Left cardiac atrium (tissue), 4 donors: Measurements from ENCODE around the gene KCNJ10. TPM values are rescaled to one million over a fixed set of nuclear protein-coding genes. Genes with fewer than 3 reads are reported as not detected.
"Not testable (repeated sequence)": the region's sequence is repeated elsewhere in the genome, so short reads cannot be mapped to it uniquely, and the experiment has no call there.

Source experiments
- ATAC-seq, 2 donors: fragments of 200-7000 bp; cut with Tn5 transposase; one replicate each; pipeline ENCODE4 v1.9.1; 2020; ENCODE audit warnings: mild to moderate bottlenecking in 2 of 2, moderate library complexity in 2 of 2
- DNase-seq: peaks from one replicate; pipeline ENCODE4 v3.0.0-alpha.2; 2020
- intact Hi-C, 2 donors: fragments of 100-400 bp; cut with DNase I; formaldehyde crosslinking; loops; one replicate each; pipeline versions ENCODE4 v1.14.1 to v1.15.1; 2022 to 2023
- long read RNA-seq: library from polyadenylated mRNA; unstranded; transcript quantifications from one replicate; pipeline ENCODE4 v2.0.0, GENCODE V29; 2021
- total RNA-seq, 2 donors: library from RNA; stranded (reverse); fragmentation: NEBNext Ultra II Directional; extraction: Animal tissue kit (Norgen Biotek cat#: 25700); gene quantifications; one replicate each; pipeline ENCODE4 v1.2.1, GENCODE V29; 2021
- donor health status: DM: no; HTN: yes; CAD: no.
- donor health status: DM: no; HTN: yes; CAD: no; lungs with severe emphysema.
- donor health status: DM: yes; HTN: yes; CAD: no.
- donor health status: Dilated cardiomyopathy.

KCNJ10 gene
- under 1 TPM; 0.05 to 0.15 TPM for total RNA-seq
- long read RNA-seq, partial matches to known transcripts: 0 of 1 reads
- long read RNA-seq, other reads (novel, unspliced or antisense): 1 of 1 reads

GRCh38 chr1:160069460-160070231, at the start of gene KCNJ10:
TSS of gene KCNJ10 (minus strand) at chr1:160070160. CDS start at chr1:160042532, 27,628 bp downstream.
- ATAC-seq (peak in 1 of 2 donors; percentile 76), DNase-seq (no peak)
- intact Hi-C loops: no loop called here

- ATAC-seq (no peak), DNase-seq (no peak)
- intact Hi-C loops: no loop called here
Measured at GRCh38 chr1:160118928-160119327, 49.0 kb upstream of the KCNJ10 start.

GRCh38 chr1:160117709-160118183, 47.8 kb upstream of the KCNJ10 start:
- intact Hi-C loops: no loop called here
- DNase-seq: no peak
- peak; percentile 68 to 73 for ATAC-seq

- no peak for DNase-seq
- intact Hi-C loops: no loop called here
- no peak for ATAC-seq
Measured at GRCh38 chr1:160117300-160117699, 47.3 kb upstream of the KCNJ10 start.

- ATAC-seq: peak; percentile 35 to 44
- intact Hi-C loops: no loop called here
- DNase-seq: no peak
Measured at GRCh38 chr1:160116283-160117147, 46.6 kb upstream of the KCNJ10 start.

- intact Hi-C loops: no loop called here
- ATAC-seq (peak; percentile 65 to 66), DNase-seq (no peak)
Measured at GRCh38 chr1:160115545-160116282, 45.8 kb upstream of the KCNJ10 start, which contains the start of gene ATP1A2. TSS of gene ATP1A2 (plus strand) at chr1:160115759. CDS start at chr1:160115862, 103 bp downstream.

- intact Hi-C loops: no loop called here
Measured at GRCh38 chr1:160114085-160114484, 44.1 kb upstream of the KCNJ10 start.

GRCh38 chr1:160113407-160113806, 43.4 kb upstream of the KCNJ10 start:
- DNase-seq (no peak), ATAC-seq (no peak)
- intact Hi-C loops: loop anchor here in 1 of 2 donors (1.0 kb wide), 1 partner anchor 78 kb away; no protein-coding TSS in a partner anchor

More at GRCh38 chr1:160114085-160114484, 44.1 kb upstream of the KCNJ10 start:
- DNase-seq (no peak), ATAC-seq (peak in 1 of 2 donors; percentile 25)

GRCh38 chr1:160112357-160112756, 42.4 kb upstream of the KCNJ10 start:
- intact Hi-C loops: no loop called here
- no peak for DNase-seq
- ATAC-seq: no peak

GRCh38 chr1:160111462-160111861, 41.5 kb upstream of the KCNJ10 start:
- intact Hi-C loops, DNase-seq, ATAC-seq: not testable (repeated sequence)

GRCh38 chr1:160109686-160110085, 39.7 kb upstream of the KCNJ10 start:
- ATAC-seq: no peak
- intact Hi-C loops: no loop called here
- no peak for DNase-seq

GRCh38 chr1:160108888-160109662, 39.1 kb upstream of the KCNJ10 start:
- intact Hi-C loops: no loop called here
- peak; percentile 4 to 7 for ATAC-seq
- DNase-seq: no peak

GRCh38 chr1:160107512-160107911, 37.6 kb upstream of the KCNJ10 start:
- DNase-seq (no peak), ATAC-seq (no peak)
- intact Hi-C loops: no loop called here

GRCh38 chr1:160105155-160105554, 35.2 kb upstream of the KCNJ10 start:
- no peak for DNase-seq
- ATAC-seq: no peak
- intact Hi-C loops: no loop called here

- intact Hi-C loops: loop anchor here in 1 of 2 donors (5.0 kb wide), 1 partner anchor 148 kb away; no protein-coding TSS in a partner anchor
- DNase-seq: no peak
- ATAC-seq: no peak
Measured at GRCh38 chr1:160104486-160104885, 34.5 kb upstream of the KCNJ10 start.

GRCh38 chr1:160103658-160104408, 33.9 kb upstream of the KCNJ10 start:
- no peak for ATAC-seq
- intact Hi-C loops: loop anchor here in 1 of 2 donors (5.0 kb wide), 1 partner anchor 148 kb away; no protein-coding TSS in a partner anchor
- DNase-seq: no peak
